GM10266 (cell line): ENCODE data around the gene VCPKMT.

Source experiments
- DNase-seq: peaks from one replicate; pipeline ENCODE4 v3.0.0; 2012; ENCODE audit errors: extremely low spot score
- CTCF ChIP-seq: IDR thresholded peaks from 2 replicates; pipeline ENCODE4 v1.5.1; 2012; ENCODE audit warnings: mild to moderate bottlenecking, low read depth; ENCODE audit not compliant: control insufficient read depth, insufficient read depth; ENCODE audit errors: missing control alignments

VCPKMT gene

GRCh38 chr14:50116181-50116956 lies at the start of gene VCPKMT:
Gene VCPKMT, minus strand, starts transcription at chr14:50116572. Its CDS starts 20 bp downstream, at chr14:50116552.
- DNase-seq = peak; percentile 89
- TF ChIP-seq CTCF = no peak

DNA sequence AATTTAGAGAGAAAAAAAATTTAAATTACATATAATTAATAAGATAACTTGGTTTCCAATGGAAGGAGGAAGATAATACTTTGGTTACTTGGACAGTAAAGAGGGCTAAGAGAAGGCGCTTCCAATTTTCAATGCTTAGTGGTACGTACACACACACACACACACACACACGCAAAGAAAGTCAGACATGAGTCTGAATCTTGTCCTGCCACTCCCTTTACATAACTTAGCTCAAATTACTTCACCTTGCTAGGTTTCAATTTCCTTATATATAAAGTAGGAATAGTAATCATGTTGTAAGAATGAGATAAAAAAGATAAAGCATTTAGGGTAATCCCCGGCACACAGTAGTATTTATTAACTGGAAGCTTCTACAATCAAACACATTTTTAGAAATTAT lies 39.7 kb upstream of the VCPKMT start:
- no peak for DNase-seq
- TF ChIP-seq CTCF = no peak

DNA sequence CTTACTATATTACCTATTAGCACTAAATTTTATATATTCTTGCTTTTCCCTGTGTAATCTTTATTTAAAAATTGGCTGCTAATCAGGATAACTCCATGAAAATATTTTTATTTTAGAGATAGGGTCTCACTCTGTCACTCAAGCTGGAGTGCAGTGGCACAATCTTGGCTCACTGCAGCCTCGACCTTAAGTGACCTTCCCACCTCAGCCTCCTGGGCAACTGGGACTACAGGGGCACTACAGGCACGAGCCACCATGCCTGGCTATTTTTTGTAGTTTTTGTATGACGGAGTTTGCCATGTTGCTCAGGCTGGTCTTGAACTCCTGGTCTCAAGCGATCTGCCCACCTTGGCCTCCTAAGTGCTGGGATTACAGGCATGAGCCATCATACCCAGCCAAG lies 32.4 kb upstream of the VCPKMT start:
- no peak for DNase-seq
- no peak for TF ChIP-seq CTCF

GRCh38 chr14:50139192-50139591 lies 22.8 kb upstream of the VCPKMT start:
- DNase-seq = no peak
- TF ChIP-seq CTCF = no peak

DNA sequence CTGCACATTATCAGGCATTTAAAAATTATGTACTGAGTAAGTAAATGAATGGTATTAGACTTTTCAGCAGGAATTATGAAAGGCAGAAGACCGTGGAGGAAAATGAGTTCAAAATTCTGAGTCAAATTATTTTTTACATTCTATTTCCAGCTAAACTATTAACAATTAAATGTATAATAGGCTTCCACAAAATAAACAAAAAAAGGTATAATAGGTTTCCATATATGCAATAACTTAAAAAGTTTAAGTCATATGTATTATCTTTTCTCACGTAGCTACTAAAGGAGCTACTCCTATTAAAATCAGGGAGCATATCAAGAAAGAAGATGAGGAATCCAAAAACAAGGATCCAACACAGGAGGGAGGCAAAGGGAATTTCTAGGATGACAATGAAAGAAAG lies 11.4 kb upstream of the VCPKMT start:
- no peak for DNase-seq
- TF ChIP-seq CTCF = no peak

- no peak for DNase-seq
- no peak for TF ChIP-seq CTCF
Measured at GRCh38 chr14:50123062-50123461, 6.7 kb upstream of the VCPKMT start.

- DNase-seq = no peak
- TF ChIP-seq CTCF = no peak
Measured at GRCh38 chr14:50122291-50122690, 5.9 kb upstream of the VCPKMT start.
